SU-DHL-6 (cell line): ENCODE data around the gene PHF13.

ENCODE experiments used
- H2AFZ ChIP-seq: fragments of 200-600 bp; sonication (generic); 2 replicates; pipeline ENCODE4 v1.6.1; 2014; ENCODE audit warnings: low read depth, mild to moderate bottlenecking, moderate library complexity, mixed read lengths, antibody characterized with exemption, low read length; ENCODE audit not compliant: severe bottlenecking
- H3F3A ChIP-seq: fragments of 200-600 bp; shearing (Covaris generic); 2 replicates; pipeline ENCODE4 v1.6.0; 2016; ENCODE audit warnings: antibody characterized with exemption, mild to moderate bottlenecking; ENCODE audit not compliant: insufficient read depth
- H3K27ac ChIP-seq: fragments of 200-600 bp; sonication (generic); 2 replicates; pipeline ENCODE4 v1.5.1; 2016; ENCODE audit warnings: low read depth, mild to moderate bottlenecking, low read length, moderate library complexity, mixed read lengths
- H3K27me3 ChIP-seq: fragments of 200-600 bp; sonication (generic), shearing (Covaris generic); 2 replicates; pipeline ENCODE4 v1.6.0; 2014; ENCODE audit warnings: mild to moderate bottlenecking, low read length
- H3K36me3 ChIP-seq: fragments of 200-600 bp; sonication (generic); 2 replicates; pipeline ENCODE4 v1.6.1; 2014; ENCODE audit warnings: mild to moderate bottlenecking, low read length, mixed read lengths
- H3K4me2 ChIP-seq: fragments of 300-600, 200-600 bp; shearing (Covaris generic), sonication (generic); 2 replicates; pipeline ENCODE4 v1.6.0; 2014; ENCODE audit warnings: low read length, low read depth, mild to moderate bottlenecking; ENCODE audit not compliant: poor library complexity, severe bottlenecking
- H3K4me3 ChIP-seq: fragments of 200-600 bp; sonication (generic); 2 replicates; pipeline ENCODE4 v1.5.1; 2014; ENCODE audit warnings: antibody characterized with exemption, low read length, mild to moderate bottlenecking, mixed read lengths; ENCODE audit not compliant: insufficient read depth, poor library complexity, severe bottlenecking
- H3K79me2 ChIP-seq: fragments of 200-600 bp; sonication (generic); 2 replicates; pipeline ENCODE4 v1.6.1; 2014; ENCODE audit warnings: mild to moderate bottlenecking, low read length, moderate library complexity; ENCODE audit not compliant: insufficient read depth
- H3K9ac ChIP-seq: fragments of 200-600 bp; sonication (generic); 2 replicates; pipeline ENCODE4 v1.7.0; 2014; ENCODE audit warnings: mild to moderate bottlenecking, low read length
- H3K9me2 ChIP-seq: fragments of 200-600 bp; sonication (generic); replicated peaks from 2 replicates; pipeline ENCODE4 v1.6.1; 2014; ENCODE audit warnings: low read length; ENCODE audit not compliant: insufficient read depth
- H3K9me3 ChIP-seq: fragments of 200-600 bp; sonication (generic); 2 replicates; pipeline ENCODE4 v1.6.1; 2014; ENCODE audit warnings: low read length, mixed read lengths; ENCODE audit not compliant: insufficient read depth
- H4K20me1 ChIP-seq: fragments of 200-600 bp; sonication (generic); 2 replicates; pipeline ENCODE4 v1.6.1; 2014; ENCODE audit warnings: low read depth, mild to moderate bottlenecking, antibody characterized with exemption, low read length, moderate library complexity, mixed read lengths
- EZH2phosphoT487 ChIP-seq: fragments of 200-600 bp; sonication (generic), shearing (Covaris generic); conservative IDR thresholded peaks from 2 replicates; pipeline ENCODE4 v1.6.1; 2018; ENCODE audit warnings: mild to moderate bottlenecking, antibody characterized with exemption, low read length, moderate library complexity, mixed read lengths
- TF ChIP-seq, protein P1 (sequence below): fragments of 200-600 bp; sonication (generic); IDR thresholded peaks from one replicate; pipeline ENCODE4 v1.5.1; 2017; ENCODE audit warnings: antibody characterized with exemption, mild to moderate bottlenecking, low read length, moderate library complexity; ENCODE audit not compliant: insufficient read depth, poor library complexity, severe bottlenecking

Gene PHF13

DNA sequence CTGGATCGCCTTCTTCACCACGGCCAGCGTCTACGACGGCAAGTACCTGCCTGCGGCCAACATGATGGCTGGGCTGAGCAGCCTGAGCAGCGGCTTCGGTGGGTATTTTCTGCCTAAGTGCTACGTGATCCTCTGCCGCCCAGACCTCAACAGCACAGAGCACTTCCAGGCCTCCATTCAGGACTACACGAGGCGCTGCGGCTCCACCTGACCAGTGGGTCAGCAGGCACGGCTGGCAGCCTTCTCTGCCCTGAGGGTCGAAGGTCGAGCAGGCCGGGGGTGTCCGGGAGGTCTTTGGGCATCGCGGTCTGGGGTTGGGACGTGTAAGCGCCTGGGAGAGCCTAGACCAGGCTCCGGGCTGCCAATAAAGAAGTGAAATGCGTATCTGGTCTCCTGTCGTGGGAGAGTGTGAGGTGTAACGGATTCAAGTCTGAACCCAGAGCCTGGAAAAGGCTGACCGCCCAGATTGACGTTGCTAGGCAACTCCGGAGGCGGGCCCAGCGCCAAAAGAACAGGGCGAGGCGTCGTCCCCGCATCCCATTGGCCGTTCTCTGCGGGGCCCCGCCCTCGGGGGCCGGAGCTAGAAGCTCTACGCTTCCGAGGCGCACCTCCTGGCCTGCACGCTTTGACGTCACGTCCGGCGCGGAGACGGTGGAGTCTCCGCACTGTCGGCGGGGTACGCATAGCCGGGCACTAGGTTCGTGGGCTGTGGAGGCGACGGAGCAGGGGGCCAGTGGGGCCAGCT, 34.0 kb upstream of the PHF13 start, which contains the start of gene ZBTB48:
Gene ZBTB48 (plus strand): TSS at position 621 of the 745 bp plus-strand sequence. CDS start 616 bp downstream, outside the sequence.
- TF ChIP-seq, protein P1, sequence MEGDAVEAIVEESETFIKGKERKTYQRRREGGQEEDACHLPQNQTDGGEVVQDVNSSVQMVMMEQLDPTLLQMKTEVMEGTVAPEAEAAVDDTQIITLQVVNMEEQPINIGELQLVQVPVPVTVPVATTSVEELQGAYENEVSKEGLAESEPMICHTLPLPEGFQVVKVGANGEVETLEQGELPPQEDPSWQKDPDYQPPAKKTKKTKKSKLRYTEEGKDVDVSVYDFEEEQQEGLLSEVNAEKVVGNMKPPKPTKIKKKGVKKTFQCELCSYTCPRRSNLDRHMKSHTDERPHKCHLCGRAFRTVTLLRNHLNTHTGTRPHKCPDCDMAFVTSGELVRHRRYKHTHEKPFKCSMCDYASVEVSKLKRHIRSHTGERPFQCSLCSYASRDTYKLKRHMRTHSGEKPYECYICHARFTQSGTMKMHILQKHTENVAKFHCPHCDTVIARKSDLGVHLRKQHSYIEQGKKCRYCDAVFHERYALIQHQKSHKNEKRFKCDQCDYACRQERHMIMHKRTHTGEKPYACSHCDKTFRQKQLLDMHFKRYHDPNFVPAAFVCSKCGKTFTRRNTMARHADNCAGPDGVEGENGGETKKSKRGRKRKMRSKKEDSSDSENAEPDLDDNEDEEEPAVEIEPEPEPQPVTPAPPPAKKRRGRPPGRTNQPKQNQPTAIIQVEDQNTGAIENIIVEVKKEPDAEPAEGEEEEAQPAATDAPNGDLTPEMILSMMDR = no peak
- TF ChIP-seq EZH2phosphoT487 = no peak
- H3K4me2 ChIP-seq = peak within 1 kb of the TSS; percentile 83
- no peaks in the 10 kb centered on the region for H3F3A ChIP-seq
- no peak within 1 kb of the TSS for H3K27ac ChIP-seq
- peak within 1 kb of the TSS; percentile 99 for H2AFZ ChIP-seq
- H3K9me3 ChIP-seq = no peaks in the 10 kb centered on the region
- H3K36me3 ChIP-seq = no peaks in the 10 kb centered on the region
- H3K9me2 ChIP-seq = no peaks in the 10 kb centered on the region
- H4K20me1 ChIP-seq = no peaks in the 10 kb centered on the region
- peak within 1 kb of the TSS; percentile 82 for H3K9ac ChIP-seq
- H3K79me2 ChIP-seq = peaks cover 13% of the 10 kb centered on the region; the same call in 1 of the 2 replicates
- no peaks in the 10 kb centered on the region for H3K27me3 ChIP-seq
- H3K4me3 ChIP-seq = peak within 1 kb of the TSS; percentile 81

- peak overlapping the region; percentile 81 for H3K4me3 ChIP-seq
- H3K9me2 ChIP-seq = no peaks in the 10 kb centered on the region
- peak overlapping the region; percentile 82 for H3K9ac ChIP-seq
- H4K20me1 ChIP-seq = no peaks in the 10 kb centered on the region
- H3K9me3 ChIP-seq = no peaks in the 10 kb centered on the region
- no peaks in the 10 kb centered on the region for H3F3A ChIP-seq
- peak overlapping the region; percentile 29 for H2AFZ ChIP-seq
- H3K36me3 ChIP-seq = no peaks in the 10 kb centered on the region
- H3K79me2 ChIP-seq = peaks cover 13% of the 10 kb centered on the region; the same call in 1 of the 2 replicates
- H3K27ac ChIP-seq = no peak overlapping the region
- TF ChIP-seq, protein P1 = no peak
- TF ChIP-seq EZH2phosphoT487 = no peak
- peak overlapping the region; percentile 83 for H3K4me2 ChIP-seq
- H3K27me3 ChIP-seq = no peaks in the 10 kb centered on the region
Observed at GRCh38 chr1:6580119-6580592, 33.4 kb upstream of the PHF13 start.

DNA sequence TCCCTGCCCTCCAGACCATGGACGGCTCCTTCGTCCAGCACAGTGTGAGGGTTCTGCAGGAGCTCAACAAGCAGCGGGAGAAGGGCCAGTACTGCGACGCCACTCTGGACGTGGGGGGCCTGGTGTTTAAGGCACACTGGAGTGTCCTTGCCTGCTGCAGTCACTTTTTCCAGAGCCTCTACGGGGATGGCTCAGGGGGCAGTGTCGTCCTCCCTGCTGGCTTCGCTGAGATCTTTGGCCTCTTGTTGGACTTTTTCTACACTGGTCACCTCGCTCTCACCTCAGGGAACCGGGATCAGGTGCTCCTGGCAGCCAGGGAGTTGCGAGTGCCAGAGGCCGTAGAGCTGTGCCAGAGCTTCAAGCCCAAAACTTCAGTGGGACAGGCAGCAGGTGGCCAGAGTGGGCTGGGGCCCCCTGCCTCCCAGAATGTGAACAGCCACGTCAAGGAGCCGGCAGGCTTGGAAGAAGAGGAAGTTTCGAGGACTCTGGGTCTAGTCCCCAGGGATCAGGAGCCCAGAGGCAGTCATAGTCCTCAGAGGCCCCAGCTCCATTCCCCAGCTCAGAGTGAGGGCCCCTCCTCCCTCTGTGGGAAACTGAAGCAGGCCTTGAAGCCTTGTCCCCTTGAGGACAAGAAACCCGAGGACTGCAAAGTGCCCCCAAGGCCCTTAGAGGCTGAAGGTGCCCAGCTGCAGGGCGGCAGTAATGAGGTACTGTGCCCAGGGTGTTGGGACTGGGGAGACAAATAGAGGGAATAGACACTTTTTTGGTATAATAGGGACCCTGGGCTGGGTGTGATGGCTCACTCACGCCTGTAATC, 32.7 kb upstream of the PHF13 start:
- Histone ChIP-seq H3K9me3 (no peaks in the 10 kb centered on the region), H3K9ac (peak overlapping the region; percentile 82), H3K79me2 (peaks cover 13% of the 10 kb centered on the region; the same call in 1 of the 2 replicates), H3F3A (no peaks in the 10 kb centered on the region), H3K36me3 (no peaks in the 10 kb centered on the region), H3K27ac (no peak overlapping the region), H2AFZ (peak overlapping the region; percentile 29), H3K4me2 (peak overlapping the region; percentile 83), H4K20me1 (no peaks in the 10 kb centered on the region), H3K4me3 (peak overlapping the region; percentile 81), H3K9me2 (no peaks in the 10 kb centered on the region), H3K27me3 (no peaks in the 10 kb centered on the region)
- TF ChIP-seq, protein P1 = no peak
- TF ChIP-seq EZH2phosphoT487 = no peak
